ENCODE data around the gene FHIT.

- TF ChIP-seq GATA2 (IDR thresholded peaks at IDR 0.05; ENCODE audit: low read depth, low read length) (no peak), GATA3 (IDR thresholded peaks at IDR 0.05; ENCODE audit: low read depth, low read length) (no peak)
Observed at GRCh38 chr3:61146010-61146890, 105.0 kb downstream of the FHIT start.

Measured in SH-SY5Y (cell line).